Kidney capillary endothelial cell (primary cell): ENCODE data around the gene CDC5L.

ENCODE experiments used
- DNase-seq: peaks from one replicate; pipeline ENCODE4 v3.0.0-alpha.2; 2018; ENCODE audit warnings: low spot score

The CDC5L gene

DNA sequence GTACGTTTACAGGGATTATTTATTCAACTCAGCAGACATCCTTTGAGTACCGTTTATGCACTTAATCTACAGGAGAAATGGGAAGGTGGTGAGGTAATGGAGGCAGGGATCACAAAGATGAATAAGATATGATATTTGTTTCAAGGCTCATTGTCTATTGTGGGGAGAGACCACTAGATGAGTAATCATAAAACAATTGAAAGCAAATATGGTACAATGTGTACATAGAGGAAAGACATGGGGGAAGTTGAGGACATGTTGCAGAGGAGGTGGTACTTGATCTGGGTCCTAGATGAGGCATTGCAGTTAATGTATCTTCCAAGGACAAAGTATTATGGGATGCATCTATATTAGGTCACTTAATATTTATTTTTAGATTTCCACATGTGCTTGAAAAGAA lies 13.7 kb upstream of the CDC5L start:
- DNase-seq, result no peak

DNA sequence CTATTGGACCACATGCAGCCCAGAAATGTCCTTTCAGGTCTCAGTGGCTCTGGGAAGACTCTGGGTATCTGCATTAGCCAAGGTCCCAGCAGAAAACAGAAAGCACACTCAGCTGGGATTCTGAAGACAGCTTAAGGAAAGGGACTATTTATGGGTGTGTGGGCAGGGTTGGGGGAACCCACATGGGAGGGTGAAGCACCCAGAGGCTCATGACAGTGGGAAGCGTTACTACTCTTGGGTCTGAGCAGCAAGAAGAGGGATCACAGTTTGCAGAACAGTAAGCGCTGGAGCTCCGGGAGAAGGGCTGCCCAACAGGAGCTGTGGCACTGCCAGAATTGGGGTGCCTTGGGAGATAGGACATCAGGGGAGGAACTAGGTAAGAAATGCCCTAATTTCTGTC lies 12.4 kb upstream of the CDC5L start:
- no peak for DNase-seq

DNA sequence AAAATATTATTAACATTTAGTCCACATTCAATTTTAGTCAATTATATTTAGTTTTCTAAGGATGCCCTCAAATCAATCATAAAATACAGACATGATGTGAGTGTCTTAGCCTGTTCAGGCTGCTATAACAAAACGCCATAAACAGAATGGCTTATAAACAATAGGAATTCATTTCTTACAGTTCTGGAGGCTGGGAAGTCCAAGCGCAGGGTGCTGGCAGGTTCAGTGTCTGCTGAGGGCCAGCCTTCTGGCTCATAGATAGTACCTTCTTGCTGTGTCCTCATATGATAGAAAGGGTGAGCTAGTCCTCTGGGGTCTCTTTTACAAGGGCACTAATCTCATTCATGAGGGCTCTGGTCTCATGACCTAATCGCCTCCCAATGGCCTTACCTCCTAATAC lies 10.0 kb upstream of the CDC5L start:
- DNase-seq, result no peak

DNA sequence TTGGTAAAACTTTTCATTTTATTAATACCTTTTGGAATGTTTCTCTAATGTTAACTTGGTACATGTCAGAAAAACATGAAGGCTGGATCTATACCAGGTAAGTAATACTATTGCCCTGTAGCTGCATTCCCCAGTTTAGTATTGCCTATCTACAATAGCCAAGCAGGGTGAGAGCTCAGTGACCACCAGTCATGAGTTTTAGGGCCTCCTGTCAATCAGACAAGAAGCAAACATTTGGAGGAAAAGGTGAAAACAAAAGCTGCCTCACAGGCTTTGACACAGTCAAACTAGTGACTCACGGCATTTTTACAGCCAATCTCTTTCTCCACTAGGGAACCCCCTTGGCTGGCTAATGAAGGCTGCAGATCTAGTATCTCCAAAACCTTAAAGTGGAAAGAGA lies 9.5 kb upstream of the CDC5L start:
- DNase-seq, result no peak

DNA sequence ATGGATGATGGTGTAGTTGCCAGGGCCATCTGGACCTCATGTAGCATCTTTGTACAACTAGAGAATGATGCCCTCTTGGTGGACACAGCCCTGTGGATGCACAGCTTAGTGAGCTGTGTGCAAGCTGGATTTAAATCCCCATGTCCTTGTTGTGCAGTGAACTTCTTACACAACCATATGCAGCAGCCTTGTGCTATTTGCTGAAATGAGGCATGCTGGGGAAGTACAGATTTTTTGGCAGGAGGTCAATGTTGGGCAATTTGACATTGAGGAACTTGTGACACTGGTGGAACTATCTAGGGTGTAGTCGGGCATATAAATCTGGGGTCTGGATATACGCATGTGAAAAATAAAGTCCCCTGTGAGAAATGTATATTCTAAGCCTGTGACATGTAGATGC lies 5.8 kb upstream of the CDC5L start:
- DNase-seq, result no peak

DNA sequence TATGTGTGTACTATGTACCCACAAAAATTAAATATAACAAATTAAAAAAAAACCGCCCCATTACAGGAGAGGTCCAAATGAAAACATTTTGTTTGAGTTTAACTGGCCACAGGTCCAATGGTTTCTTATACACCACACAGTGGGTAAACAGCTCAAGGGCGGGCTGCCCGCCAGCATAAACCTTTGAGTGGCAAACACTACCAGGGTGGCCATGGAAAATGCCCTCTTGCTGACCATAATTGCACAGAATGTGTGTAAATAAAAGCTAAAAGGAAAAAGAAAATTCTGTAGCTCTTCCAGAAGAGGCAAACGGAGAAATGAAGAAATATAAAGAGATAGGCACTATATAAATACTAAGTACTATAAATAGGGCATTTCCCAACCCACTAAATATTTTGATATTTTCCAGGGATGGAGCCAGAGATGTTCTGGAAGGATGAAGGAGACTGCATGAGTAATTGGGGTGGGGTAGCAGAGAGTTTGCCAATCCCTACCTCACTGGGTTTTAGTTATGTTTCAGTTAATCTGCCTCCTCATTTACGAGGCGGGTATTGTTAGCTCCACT lies 1.1 kb upstream of the CDC5L start:
- no peak for DNase-seq

DNA sequence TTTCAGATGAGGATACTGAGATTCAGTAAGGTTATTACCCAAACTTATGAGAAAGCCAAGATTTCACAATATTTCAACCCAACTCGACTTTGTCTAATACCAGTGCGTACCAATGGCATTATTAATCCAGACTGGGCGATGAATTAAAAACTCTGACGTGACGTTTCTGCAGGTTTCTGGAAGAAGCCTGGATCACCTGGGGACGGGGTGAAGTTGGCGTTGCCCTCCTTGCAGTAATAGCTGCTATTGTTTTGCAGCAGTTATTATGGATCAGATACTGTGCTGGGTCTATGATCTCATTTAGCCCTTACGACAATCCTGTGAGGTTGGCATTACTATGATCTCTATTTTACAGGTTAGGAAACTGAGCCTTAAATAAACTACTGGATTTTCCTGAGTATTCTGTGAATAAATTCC lies 569 bp upstream of the CDC5L start:
- no peak for DNase-seq

DNA sequence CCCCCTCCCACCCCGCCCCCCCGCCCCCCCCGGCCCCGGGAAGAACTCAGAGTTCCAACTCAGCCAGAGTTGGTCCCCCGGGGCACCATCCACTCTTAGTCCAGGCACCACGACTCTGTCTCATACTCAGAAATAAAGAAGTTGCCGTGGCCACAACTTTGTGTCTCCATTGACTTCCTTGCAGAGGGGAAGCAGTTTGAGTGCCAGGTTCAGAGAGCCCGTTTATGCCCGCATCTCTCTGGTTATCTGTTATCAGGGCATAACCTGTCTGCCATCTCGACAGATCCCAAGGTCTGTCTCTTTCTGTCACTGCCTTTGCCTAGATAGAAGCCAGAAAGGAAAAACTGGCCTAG lies 605 bp downstream of the CDC5L start:
- no peak for DNase-seq

DNA sequence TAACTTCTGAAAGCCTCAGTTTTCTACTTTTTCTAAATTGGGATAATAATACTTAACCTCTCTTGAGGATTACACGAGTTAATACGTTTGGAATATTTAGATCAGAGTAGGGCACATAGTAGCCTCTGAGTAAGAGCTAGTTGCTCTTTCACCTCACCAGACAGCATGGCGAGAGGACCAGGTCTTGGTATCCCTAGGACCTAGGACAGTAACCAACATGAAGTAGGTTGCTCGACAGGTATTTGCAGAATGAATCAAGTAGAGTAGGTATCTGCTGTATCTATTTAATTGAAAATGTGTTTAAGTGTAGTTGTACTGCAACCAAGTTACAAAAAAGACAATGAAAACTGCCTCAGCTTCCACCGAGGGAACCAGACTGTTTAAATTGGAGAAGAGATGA lies 1.4 kb downstream of the CDC5L start:
- no peak for DNase-seq

DNA sequence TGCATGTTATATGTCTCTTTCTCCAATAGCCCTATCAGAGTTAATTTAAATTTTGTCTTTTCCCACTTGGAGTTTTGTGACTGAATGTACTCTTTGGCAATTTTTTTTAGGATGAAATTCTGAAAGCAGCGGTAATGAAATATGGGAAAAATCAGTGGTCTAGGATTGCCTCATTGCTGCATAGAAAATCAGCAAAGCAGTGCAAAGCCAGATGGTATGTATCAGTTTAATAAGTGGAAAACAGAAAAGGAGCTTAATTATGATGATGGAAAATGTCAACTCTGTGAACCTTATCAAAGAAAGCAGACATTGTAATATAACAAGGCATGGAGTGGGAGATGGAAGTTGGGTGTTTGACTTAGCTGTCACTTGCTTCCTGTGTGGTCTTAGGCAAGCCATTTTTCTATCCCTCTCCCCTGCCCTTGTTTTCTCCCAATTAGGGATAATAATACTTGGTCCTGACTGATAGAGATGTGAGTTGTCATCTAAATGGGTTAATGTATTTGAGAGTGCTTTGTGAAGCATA lies 2.7 kb downstream of the CDC5L start:
- no peak for DNase-seq

DNA sequence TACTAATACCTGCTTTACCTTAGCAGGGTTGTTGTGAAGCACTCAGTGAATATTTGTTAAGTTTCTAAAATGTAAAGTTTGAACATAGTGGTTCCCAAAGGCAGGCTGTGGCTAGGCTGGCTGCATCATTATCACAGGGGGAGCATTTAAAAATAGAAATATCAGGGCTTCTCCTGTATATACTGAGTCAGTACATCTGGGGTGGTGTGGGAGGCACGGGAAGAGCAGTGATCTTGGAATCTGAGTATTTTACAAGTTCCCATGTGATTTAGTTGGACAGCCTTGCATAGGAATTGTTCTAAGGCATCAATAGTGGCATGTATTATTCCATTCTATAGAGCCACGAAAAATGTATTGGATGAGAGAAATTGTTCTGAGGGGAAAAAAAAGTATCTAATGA lies 8.0 kb downstream of the CDC5L start:
- DNase-seq, result no peak

DNA sequence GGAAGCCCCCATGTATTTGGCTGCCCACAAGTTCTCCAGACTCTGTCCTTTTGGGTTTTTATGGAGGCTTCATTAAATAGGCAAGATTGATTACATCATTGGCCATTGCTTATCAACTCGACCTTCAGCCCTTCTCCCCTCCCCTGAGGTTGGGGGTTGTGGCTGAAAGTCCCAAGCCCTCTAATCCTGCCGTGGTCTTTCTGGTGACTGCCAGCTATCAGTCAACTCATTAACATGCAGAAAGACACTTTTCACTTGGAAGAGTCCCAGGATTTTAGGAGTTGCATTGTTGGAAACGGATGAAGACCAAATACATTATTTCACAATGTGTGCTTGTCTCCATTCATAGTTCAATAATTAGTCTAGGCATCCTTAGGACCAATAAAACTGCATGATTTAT lies 9.5 kb downstream of the CDC5L start:
- no peak for DNase-seq

DNA sequence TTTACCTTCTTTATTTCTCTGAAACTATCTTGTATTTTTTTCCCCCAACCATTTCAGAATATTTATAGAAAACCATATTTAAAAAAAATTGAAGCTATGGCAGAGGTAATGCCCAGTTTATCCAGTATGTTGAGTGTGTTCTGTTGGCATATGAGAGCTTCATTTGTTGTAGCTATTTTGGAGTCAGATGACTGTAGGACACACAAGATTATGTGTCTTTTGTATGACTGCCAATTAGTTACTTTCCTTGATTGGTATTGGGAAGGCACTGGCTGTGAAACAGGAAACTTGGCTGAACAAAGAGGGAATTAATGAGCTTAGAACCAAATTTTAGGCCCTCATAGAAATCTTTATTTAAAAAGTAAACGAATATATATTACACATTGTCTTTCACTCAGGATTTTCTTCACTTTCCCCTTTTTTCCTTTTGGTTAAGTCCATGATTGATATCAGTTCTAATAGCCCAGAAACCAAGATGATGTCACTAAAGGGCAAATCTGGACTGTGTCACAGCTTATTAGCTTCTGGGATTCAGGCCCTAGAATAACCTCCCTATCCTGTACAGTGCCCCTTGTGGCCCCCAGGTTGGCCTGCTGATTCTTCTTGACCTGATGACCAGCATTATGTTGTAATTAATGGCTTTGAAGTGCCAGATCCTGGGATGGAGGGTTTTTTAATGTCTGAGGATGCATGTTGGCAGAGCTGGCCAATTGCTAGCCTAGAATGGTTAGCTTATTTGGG lies 10.1 kb downstream of the CDC5L start:
- DNase-seq, result no peak

DNA sequence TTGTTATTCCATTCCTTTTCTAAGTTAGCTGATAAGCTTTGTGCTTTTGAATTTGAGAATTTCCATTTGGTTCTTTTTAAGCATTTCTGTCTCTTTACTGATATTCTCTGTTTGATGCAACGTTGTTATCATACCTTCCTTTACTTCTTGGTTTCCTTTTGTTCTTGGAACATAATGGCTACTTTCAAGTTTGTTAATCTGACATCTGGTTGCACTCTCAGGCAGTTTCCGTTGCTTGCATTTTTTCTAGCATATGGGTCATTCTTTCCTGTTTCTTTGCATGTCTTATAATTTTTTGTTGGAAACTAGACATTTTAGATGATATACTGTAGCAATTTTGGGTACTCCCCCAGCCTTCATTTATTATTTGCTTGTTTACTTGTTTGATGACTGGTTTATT lies 12.5 kb downstream of the CDC5L start:
- DNase-seq, result no peak

DNA sequence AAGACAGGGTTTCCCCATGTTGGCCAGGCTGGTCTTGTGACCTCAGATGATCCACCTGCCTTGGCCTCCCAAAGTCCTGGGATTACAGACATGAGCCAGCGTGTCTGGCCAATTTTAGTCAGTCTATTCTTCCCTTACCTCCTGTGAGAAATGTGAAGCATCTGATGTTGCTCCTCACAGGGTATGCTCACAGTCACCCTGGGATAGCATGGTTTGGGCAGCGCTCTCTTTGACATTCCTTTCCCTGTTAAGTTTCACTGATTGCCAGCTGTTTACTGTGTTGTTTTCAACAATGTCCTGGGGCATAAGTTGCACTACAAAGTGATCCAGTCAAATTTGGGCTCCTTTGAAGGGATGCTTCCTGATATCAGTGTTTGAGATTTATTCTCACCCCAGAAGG lies 13.1 kb downstream of the CDC5L start:
- DNase-seq, result no peak

DNA sequence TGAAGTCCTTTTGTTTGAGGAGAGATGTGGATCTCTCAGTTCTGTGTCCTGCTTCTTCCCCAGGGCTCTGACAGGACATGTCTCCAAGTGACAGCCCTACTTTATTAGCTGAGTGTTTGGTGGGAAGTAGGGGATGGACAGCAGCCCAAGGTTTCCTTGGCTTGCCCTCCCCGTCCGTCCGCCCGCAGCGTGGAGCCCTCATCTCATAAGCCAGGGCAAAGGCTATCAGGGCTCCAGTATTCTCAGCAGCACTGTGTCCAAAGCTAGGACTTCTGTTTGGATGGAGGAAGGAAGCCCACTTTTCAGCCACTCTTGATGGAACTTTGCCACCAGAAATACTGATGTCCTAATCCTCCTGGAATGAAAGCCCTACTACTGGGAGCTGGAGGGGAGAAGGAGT lies 13.6 kb downstream of the CDC5L start:
- DNase-seq, result no peak

DNA sequence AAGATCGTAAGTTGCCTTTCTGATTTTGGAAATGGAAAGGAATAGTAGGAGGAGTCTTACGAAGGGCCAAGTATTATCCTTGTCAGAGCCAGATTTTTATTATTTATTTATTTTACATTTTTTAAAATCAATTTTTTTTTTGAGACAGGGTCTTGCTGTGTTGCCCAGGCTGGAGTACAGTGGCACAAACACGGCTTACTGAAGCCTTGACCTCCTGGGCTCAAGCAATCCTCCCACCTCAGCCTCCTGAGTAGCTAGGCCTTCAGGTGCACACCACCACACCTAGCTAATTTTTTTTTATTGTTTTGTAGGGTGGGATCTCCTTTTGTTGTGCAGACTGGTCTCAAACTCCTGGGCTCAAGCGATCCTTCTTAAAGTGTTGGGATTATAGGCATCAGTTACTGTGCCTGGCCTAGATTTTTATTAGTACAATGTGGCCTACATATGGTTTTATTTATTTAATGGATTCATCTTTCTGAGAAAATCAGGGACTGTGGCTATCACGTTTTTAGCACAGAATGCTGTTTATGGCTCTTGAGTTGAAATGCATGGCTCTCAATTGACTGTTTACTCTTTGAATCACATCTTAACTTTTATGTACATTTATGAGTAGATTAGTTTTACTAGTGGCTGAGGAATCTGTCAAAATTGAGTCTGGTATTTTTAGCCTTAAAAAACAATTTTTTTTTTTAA lies 16.7 kb downstream of the CDC5L start:
- DNase-seq, result no peak

DNA sequence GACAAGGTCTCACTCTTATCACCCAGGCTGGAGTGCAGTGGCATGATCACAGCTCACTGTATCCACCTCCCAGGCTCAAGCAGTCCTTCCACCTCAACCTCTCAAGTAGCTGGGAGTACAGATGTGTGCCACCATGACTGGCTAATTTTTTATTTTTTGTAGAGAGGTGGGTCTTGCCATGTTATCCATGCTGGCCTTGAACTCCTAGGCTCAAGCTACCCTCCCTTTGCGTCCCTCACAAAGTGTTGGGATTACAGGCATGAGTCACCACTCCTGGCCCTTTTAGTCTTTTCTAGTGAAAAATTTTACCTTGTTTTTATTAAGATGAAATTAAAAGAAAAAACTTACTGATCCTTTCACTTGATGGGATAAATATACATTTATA lies 17.2 kb downstream of the CDC5L start:
- no peak for DNase-seq

DNA sequence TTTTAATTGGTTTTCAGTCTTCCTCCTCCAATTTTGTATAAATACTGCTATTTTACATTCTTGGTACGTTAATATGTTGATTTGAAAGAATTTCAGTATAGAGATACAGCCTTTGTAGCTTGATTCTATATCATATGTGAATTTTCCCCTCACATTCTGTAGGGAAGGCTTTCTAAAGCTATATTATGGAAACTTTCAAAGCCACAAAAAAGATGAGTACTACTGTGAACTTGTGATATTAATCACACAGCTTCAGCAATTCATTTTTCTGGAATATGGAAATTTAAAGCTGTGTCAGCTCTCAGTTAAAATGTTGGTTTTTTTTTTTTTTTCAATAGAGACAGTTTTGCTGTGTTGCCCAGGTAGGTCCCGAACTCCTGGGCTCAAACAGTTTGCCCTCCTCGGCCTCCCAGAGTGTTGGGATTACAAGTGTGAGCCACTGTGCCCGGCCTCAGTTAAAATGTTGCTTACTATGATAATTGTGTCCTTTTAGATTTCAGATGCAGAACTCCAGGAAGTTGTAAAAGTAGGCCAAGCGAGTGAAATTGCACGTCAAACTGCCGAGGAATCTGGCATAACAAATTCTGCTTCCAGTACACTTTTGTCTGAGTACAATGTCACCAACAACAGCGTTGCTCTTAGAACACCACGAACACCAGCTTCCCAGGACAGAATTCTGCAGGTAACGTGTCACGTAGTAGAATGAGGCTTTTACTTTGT lies 20.6 kb downstream of the CDC5L start:
- no peak for DNase-seq

DNA sequence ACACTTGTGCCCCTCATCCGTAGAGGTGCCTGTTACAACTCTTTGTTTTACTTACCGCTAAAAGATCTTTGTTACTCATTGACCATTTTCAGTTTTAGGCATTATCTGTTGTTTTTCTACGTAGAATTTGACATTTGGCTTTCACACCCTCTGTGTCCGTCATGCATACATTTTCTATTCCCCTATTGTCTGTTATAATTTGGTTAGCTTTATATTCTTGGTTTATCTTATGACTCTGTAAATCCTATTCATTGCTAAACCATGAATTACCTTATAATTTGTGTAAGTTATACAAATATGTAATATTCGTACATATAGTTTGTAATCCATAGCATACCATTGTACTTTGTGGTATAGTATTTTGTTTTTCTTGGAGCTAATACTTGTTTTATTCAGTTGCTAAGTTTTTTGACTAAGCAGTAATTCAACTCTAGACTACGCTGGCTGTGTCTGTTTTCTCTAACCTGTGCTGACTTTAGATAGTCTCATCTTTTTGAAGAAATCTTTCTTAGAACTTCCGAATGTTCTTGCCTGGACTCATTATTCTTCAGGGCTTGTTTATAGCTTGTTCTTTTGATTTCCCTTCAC lies 21.8 kb downstream of the CDC5L start:
- DNase-seq, result no peak

DNA sequence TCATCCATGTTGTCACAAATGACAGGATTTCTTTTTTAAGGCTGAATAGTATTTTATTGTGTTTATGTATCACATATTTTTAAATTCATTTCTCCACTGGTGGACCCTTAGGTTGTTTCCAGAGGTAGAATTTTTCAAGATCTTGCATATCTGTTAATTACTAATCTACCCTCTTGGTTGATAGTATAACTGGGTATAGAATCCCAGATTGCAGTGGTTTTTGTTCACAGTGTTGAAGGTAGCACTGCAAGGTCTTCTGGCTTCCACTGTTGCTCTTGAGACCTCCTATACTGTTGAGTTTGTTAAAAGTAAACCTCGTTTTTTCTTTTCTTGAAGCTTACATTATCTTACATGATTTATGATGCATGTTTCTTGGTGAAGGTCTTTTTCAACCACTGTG lies 22.9 kb downstream of the CDC5L start:
- DNase-seq, result no peak

DNA sequence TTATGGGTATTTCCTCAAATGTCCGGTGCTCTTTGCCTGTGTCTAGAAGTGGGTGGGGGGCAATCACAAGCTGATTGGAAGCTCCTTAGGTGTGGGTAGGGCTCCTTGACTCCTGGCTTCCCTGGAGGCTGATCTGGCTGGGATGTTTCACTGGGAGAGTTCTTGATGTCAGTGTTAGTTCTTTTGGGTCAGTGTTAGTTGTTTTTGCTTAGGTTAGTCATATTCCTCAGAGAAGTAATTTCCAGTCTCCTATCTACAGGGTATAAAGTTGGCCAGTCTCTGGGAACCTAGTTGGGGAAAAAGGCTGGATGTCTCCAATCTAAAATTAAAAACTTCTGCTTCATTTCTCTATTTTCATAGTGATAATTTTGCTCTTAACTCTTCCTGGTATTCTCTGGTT lies 23.6 kb downstream of the CDC5L start:
- no peak for DNase-seq

DNA sequence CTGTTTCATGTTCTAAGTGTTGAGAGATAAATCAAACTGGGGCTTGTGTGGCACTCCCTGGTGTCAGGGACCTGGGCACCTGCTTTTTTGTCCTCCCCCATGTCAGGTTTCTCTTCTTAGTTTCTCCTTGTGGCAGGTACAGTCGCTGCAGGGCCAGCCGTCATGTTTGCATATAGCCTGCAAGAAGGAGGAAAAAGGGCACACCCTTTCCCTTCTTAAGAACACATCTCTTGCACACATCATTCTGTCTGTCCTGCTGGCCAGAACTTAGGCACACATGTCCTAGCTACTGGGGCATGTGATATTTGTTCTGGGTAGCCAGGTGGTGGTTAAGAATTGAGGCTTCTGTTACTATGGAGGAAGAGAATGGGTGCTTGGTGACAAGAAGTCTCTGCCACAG lies 27.9 kb downstream of the CDC5L start:
- DNase-seq, result no peak
